ENCODE measurements around the gene CDC23. TPM values are rescaled to one million over a fixed set of nuclear protein-coding genes. Genes with fewer than 3 reads are reported as not detected.

CDC23 gene
- total RNA-seq, 1 experiment from 2014 or later = 41.3 TPM

DNA sequence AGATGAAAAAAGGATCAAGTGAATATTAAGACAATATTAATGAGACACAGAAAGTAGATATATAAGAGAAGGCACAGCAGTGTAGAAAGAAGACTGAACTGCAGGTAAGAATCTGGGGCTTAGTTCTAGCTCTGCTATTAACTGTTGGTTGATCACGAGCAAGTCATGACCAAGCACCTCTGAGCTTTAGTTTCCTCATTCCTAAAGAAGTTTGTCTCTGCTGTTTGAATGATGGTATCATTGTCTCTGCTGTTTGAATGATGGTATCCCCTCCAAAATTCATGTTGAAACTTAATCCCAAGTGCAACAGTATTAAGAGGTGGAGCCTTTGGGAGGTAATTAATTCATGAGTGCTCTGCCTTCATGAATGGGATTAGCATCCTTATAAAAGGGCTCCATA lies 71.4 kb downstream of the CDC23 start:
- Histone ChIP-seq H3K23me2 (ENCODE audit: insufficient read length, low read depth, low read length, poor library complexity, severe bottlenecking) (peaks cover 5% of the 10 kb centered on the region), H3K9me3 (ENCODE audit: control insufficient read depth, low read depth, low read length) (no peaks in the 10 kb centered on the region), H3T11ph (ENCODE audit: low read length) (no peak overlapping the region), H3K9ac (ENCODE audit: extremely low read depth, insufficient read length, low read length) (no peak overlapping the region), H3K4me2 (ENCODE audit: insufficient read depth, insufficient read length, low read length) (no peak overlapping the region), H4K8ac (replicated peaks; ENCODE audit: insufficient read length, low read depth, low read length) (no peak overlapping the region), H3K79me2 (ENCODE audit: insufficient read depth, low read length) (no peaks in the 10 kb centered on the region), H2AK5ac (ENCODE audit: insufficient read length, low read length) (no peak overlapping the region), H4K5ac (ENCODE audit: insufficient read length, low read depth, low read length) (no peak overlapping the region), H4K20me1 (ENCODE audit: control insufficient read depth, insufficient read depth, insufficient read length) (no peaks in the 10 kb centered on the region), H3K23ac (ENCODE audit: insufficient read length, low read depth, low read length) (no peak overlapping the region), H2AFZ (ENCODE audit: low read length) (no peak overlapping the region), H3K4ac (ENCODE audit: low read depth, low read length) (no peak overlapping the region), H2BK5ac (ENCODE audit: insufficient read length, low read length) (no peak overlapping the region), H4K91ac (ENCODE audit: insufficient read length, low read depth, low read length) (no peak overlapping the region), H2BK120ac (ENCODE audit: low read depth, low read length, poor library complexity, severe bottlenecking) (no peak overlapping the region), H3K27me3 (ENCODE audit: insufficient read depth, low read length) (no peaks in the 10 kb centered on the region; the same call in 1 of the 2 replicates), H3K56ac (ENCODE audit: insufficient read length, low read depth, low read length) (no peak overlapping the region), H3K18ac (ENCODE audit: insufficient read length, low read depth, low read length) (no peak overlapping the region), H3K79me1 (ENCODE audit: insufficient read depth, low read depth, low read length, poor library complexity, severe bottlenecking) (no peaks in the 10 kb centered on the region), H2BK20ac (ENCODE audit: low read depth, low read length, poor library complexity, severe bottlenecking) (no peak overlapping the region), H3K14ac (ENCODE audit: insufficient read depth, low read length) (no peak overlapping the region), H3K4me1 (ENCODE audit: insufficient read depth, low read length) (no peaks in the 10 kb centered on the region), H3K27ac (ENCODE audit: insufficient read length, low read depth, low read length) (no peak overlapping the region), H2BK15ac (ENCODE audit: low read depth, low read length) (no peak overlapping the region), H2BK12ac (ENCODE audit: insufficient read length, low read depth, low read length) (no peak overlapping the region)
- DNase-seq = no peak
- 0 out of 5 replicates have a peak, but pooled peaks cover 0 to 3% of the 10 kb centered on the region in 2 experiments for H3K9me3 Mint-ChIP-seq
- TF ChIP-seq, protein P1, sequence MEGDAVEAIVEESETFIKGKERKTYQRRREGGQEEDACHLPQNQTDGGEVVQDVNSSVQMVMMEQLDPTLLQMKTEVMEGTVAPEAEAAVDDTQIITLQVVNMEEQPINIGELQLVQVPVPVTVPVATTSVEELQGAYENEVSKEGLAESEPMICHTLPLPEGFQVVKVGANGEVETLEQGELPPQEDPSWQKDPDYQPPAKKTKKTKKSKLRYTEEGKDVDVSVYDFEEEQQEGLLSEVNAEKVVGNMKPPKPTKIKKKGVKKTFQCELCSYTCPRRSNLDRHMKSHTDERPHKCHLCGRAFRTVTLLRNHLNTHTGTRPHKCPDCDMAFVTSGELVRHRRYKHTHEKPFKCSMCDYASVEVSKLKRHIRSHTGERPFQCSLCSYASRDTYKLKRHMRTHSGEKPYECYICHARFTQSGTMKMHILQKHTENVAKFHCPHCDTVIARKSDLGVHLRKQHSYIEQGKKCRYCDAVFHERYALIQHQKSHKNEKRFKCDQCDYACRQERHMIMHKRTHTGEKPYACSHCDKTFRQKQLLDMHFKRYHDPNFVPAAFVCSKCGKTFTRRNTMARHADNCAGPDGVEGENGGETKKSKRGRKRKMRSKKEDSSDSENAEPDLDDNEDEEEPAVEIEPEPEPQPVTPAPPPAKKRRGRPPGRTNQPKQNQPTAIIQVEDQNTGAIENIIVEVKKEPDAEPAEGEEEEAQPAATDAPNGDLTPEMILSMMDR (conservative IDR thresholded peaks at IDR 0.05) = no peak
- H3K4me3 Mint-ChIP-seq = no peak overlapping the region
- peaks cover 6% of the 10 kb centered on the region in 2 experiments for H3K4me1 Mint-ChIP-seq
- WGBS (ENCODE audit: extremely low coverage, insufficient read length, low lambda C conversion rate) = no CpG with 5 or more reads among the region's 1 CpG
- no peak overlapping the region for H3K27ac Mint-ChIP-seq
- no peaks in the 10 kb centered on the region for H3K36me3 Mint-ChIP-seq (ENCODE audit: insufficient read depth in 1 of 3, low read depth in 3 of 3)
- peaks cover 6% of the 10 kb centered on the region for H3K27me3 Mint-ChIP-seq (ENCODE audit: low read depth)

Measured in H9 (cell line).